ENCODE measurements around the gene YY1.

- TF ChIP-seq CTCF (IDR thresholded peaks at IDR 0.05) (peak in 2 of 6 experiments; percentile 25 to 35), EP300 (IDR thresholded peaks at IDR 0.05) (peak in 1 of 4 donors; percentile 4)
Measured at GRCh38 chr14:100306101-100306997, 67.4 kb downstream of the YY1 start, which contains the start of gene SLC25A29.

Measured in upper lobe of left lung (tissue), 4 donors.